Breast epithelium (tissue), 4 donors: ENCODE measurements around the gene CLIP1. TPM values are rescaled to one million over a fixed set of nuclear protein-coding genes. Genes with fewer than 3 reads are reported as not detected.
"Not testable (repeated sequence)": the region's sequence is repeated elsewhere in the genome, so short reads cannot be mapped to it uniquely, and the experiment has no call there.

ENCODE experiments used
- DNase-seq, 2 donors: peaks; one replicate each; pipeline ENCODE4 v3.0.0-alpha.2; 2019; ENCODE audit warnings: low spot score in 2 of 2
- H3K27ac ChIP-seq, 2 donors: fragments of 200-600 bp; sonication (generic) in 1 of 2; one replicate each; pipeline ENCODE4 v1.5.1; 2016 to 2019; ENCODE audit warnings: mild to moderate bottlenecking in 1 of 2
- H3K27me3 ChIP-seq, 2 donors: fragments of 200-600 bp; sonication (generic) in 1 of 2; one replicate each; pipeline versions ENCODE4 v1.5.1 to v1.6.0; 2017 to 2019; ENCODE audit warnings: control low read depth in 1 of 2, mild to moderate bottlenecking in 1 of 2
- H3K36me3 ChIP-seq: fragments of 200-600 bp; one replicate; pipeline ENCODE4 v1.5.1; 2019
- H3K4me1 ChIP-seq, 2 donors: fragments of 200-600 bp; sonication (generic); one replicate each; pipeline ENCODE4 v1.5.1; 2016 to 2019; ENCODE audit warnings: control low read depth in 1 of 2
- H3K4me3 ChIP-seq, 3 donors: fragments of 200-600 bp; sonication (generic); 1 replicate in 2 of 3; 2 replicates in 1 of 3; pipeline ENCODE4 v1.5.1; 2016 to 2019; ENCODE audit warnings: mild to moderate bottlenecking in 3 of 3, moderate library complexity in 2 of 3
- H3K9me3 ChIP-seq, 2 donors: fragments of 200-600 bp; sonication (generic) in 1 of 2; one replicate each; pipeline ENCODE4 v1.5.1; 2016 to 2019; ENCODE audit warnings: control low read depth in 1 of 2
- CTCF ChIP-seq, 3 donors: fragments of 450-650 bp; IDR thresholded peaks; one replicate each; pipeline ENCODE4 v1.5.1; 2016 to 2017; ENCODE audit warnings: antibody characterized with exemption in 3 of 3, mild to moderate bottlenecking in 3 of 3, moderate library complexity in 3 of 3
- POLR2A ChIP-seq: fragments of 450-650 bp; IDR thresholded peaks from one replicate; pipeline ENCODE4 v1.6.1; 2016; ENCODE audit warnings: antibody characterized with exemption, mild to moderate bottlenecking, moderate library complexity
- POLR2AphosphoS5 ChIP-seq, 3 donors: sonication (generic); formaldehyde crosslinking; IDR thresholded peaks; one replicate each; pipeline ENCODE4 v1.6.1; 2017; ENCODE audit warnings: antibody characterized with exemption in 3 of 3
- intact Hi-C: fragments of 100-400 bp; cut with DNase I; formaldehyde crosslinking; loops from one replicate; pipeline ENCODE4 v1.15.1; 2023; ENCODE audit warnings: low total_unique reads
- total RNA-seq, 3 donors: library from RNA; depleted of rRNA; stranded (reverse); fragments of >200 nt; gene quantifications; one replicate each; pipeline ENCODE4 v1.1.0, GENCODE V29; 2016

Gene CLIP1
- total RNA-seq, 3 donors from 2014 or later: 86.9 to 126 (median 108) TPM

DNA sequence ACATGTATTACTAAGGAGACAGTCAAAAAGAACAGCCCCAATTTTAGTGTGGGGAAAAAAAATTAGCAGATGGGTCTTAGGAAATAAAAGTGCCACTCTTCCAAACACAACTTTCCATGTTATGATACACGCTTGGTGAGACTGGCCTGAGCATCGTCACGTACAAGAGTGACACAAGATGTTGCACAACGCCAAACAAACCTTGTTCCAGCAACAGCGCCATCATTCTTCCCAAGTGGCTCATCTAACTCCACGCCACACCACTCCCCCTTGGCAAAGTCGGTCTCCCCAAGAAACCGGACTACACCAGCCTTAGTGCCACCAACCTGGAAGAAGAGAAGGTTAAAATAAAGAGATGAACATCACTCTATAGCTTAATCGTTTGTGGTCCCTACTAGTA, 58.7 kb downstream of the CLIP1 start:
- no peak overlapping the region for H3K4me3 ChIP-seq
- no peaks in the 10 kb centered on the region for H3K27me3 ChIP-seq
- DNase-seq: no peak
- H3K36me3 ChIP-seq: peaks cover 6% of the 10 kb centered on the region
- intact Hi-C loops: no loop called here
- H3K9me3 ChIP-seq: no peaks in the 10 kb centered on the region
- H3K27ac ChIP-seq: no peak overlapping the region
- no peaks in the 10 kb centered on the region for H3K4me1 ChIP-seq
- no peak for TF ChIP-seq POLR2A
- TF ChIP-seq POLR2AphosphoS5 (IDR thresholded peaks at IDR 0.05): peak in 1 of 3 donors; percentile 23

GRCh38 chr12:122362755-122363154, 59.7 kb downstream of the CLIP1 start:
- no peaks in the 10 kb centered on the region for H3K27me3 ChIP-seq
- DNase-seq: no peak
- H3K4me1 ChIP-seq: no peaks in the 10 kb centered on the region
- intact Hi-C loops: no loop called here
- H3K4me3 ChIP-seq: no peak overlapping the region
- TF ChIP-seq POLR2A (no peak), POLR2AphosphoS5 (IDR thresholded peaks at IDR 0.05) (no peak), CTCF (IDR thresholded peaks at IDR 0.05) (no peak)
- no peak overlapping the region for H3K27ac ChIP-seq
- H3K36me3 ChIP-seq: peaks cover 6% of the 10 kb centered on the region
- H3K9me3 ChIP-seq: no peaks in the 10 kb centered on the region

DNA sequence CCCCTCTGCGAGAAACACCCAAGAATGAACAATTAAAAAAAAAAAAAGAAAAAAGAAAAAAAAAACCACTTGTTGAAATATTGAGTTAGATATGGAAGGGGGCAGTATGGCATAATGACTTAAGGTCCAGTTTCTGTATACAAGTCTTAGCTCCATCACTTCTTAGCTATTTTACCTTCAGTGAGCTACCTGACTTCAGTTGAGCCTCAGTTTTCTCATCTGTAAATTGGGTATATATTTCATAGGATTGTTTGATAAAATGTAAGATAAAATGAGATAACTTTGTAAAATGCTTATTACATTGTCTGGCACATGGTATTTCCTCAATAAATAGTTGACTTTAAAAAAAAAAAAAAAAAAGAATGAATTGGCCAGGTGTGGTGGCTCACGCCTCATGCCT, 64.1 kb downstream of the CLIP1 start:
- not testable (repeated sequence) for H3K27ac ChIP-seq, DNase-seq

DNA sequence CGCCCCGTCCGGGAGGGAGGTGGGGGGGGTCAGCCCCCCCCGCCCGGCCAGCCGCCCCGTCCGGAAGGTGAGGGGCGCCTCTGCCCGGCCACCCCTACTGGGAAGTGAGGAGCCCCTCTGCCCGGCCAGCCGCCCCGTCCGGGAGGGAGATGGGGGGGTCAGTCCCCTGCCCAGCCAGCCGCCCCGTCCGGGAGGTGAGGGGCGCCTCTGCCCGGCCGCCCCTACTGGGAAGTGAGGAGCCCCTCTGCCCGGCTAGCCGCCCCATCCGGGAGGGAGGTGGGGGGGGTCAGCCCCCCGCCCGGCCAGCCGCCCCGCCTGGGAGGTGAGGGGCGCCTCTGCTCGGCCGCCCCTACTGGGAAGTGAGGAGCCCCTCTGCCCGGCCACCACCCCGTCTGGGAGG, 64.9 kb downstream of the CLIP1 start:
- H3K27ac ChIP-seq, H3K36me3 ChIP-seq, H3K27me3 ChIP-seq: not testable (repeated sequence)

More for the DNA sequence above, 64.1 kb downstream of the CLIP1 start:
- H3K36me3 ChIP-seq, H3K4me1 ChIP-seq, H3K4me3 ChIP-seq, H3K27me3 ChIP-seq, intact Hi-C loops, H3K9me3 ChIP-seq: not testable (repeated sequence)

DNA sequence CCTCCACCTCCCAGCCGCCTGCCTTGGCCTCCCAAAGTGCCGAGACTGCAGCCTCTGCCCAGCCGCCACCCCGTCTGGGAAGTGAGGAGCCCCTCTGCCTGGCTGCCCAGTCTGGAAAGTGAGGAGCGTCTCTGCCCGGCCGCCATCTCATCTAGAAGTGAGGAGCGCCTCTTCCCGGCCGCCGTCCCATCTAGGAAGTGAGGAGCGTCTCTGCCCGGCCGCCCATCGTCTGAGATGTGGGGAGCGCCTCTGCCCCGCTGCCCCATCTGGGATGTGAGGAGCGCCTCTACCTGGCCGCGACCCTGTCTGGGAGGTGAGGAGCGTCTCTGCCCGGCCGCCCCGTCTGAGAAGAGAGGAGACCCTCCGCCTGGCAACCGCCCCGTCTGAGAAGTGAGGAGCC, 65.5 kb downstream of the CLIP1 start:
- H3K4me1 ChIP-seq, H3K9me3 ChIP-seq, H3K27ac ChIP-seq, DNase-seq, H3K27me3 ChIP-seq, H3K36me3 ChIP-seq, H3K4me3 ChIP-seq, intact Hi-C loops: not testable (repeated sequence)

More for the DNA sequence above, 64.9 kb downstream of the CLIP1 start:
- DNase-seq, H3K4me1 ChIP-seq, H3K4me3 ChIP-seq, intact Hi-C loops, H3K9me3 ChIP-seq: not testable (repeated sequence)

GRCh38 chr12:122356192-122356635, 66.3 kb downstream of the CLIP1 start:
- Histone ChIP-seq H3K27me3 (no peaks in the 10 kb centered on the region), H3K9me3 (no peaks in the 10 kb centered on the region), H3K4me1 (no peaks in the 10 kb centered on the region), H3K4me3 (no peak overlapping the region), H3K36me3 (peaks cover 3% of the 10 kb centered on the region), H3K27ac (no peak overlapping the region)
- intact Hi-C loops: no loop called here
- DNase-seq: no peak
- TF ChIP-seq CTCF (IDR thresholded peaks at IDR 0.05) (peak; percentile 53 to 78 (median 67)), POLR2AphosphoS5 (IDR thresholded peaks at IDR 0.05) (no peak), POLR2A (no peak)

GRCh38 chr12:122355706-122356105, 66.8 kb downstream of the CLIP1 start:
- TF ChIP-seq CTCF (IDR thresholded peaks at IDR 0.05) (no peak), POLR2A (no peak), POLR2AphosphoS5 (IDR thresholded peaks at IDR 0.05) (no peak)
- Histone ChIP-seq H3K4me1 (no peaks in the 10 kb centered on the region), H3K27me3 (no peaks in the 10 kb centered on the region), H3K27ac (no peak overlapping the region), H3K36me3 (peaks cover 3% of the 10 kb centered on the region), H3K9me3 (no peaks in the 10 kb centered on the region), H3K4me3 (no peak overlapping the region)
- intact Hi-C loops: no loop called here
- no peak for DNase-seq
